Neural crest cell (in vitro differentiated cells): ENCODE results near the gene VIM. TPM values are rescaled to one million over a fixed set of nuclear protein-coding genes. Genes with fewer than 3 reads are reported as not detected.
A peak's percentile ranks its signal among the peaks of the same experiment; 100 is the strongest.
"Not testable (repeated sequence)": the region's sequence is repeated elsewhere in the genome, so short reads cannot be mapped to it uniquely, and the experiment has no call there.

Experiments used
- DNase-seq: peaks from one replicate; pipeline ENCODE4 v3.0.0; 2021; ENCODE audit warnings: low read depth, mixed read lengths, low spot score
- H3K27ac Mint-ChIP-seq: one replicate; pipeline ENCODE4 v1.8.0; 2021; ENCODE audit warnings: mild to moderate bottlenecking, mixed read lengths; ENCODE audit not compliant: unreplicated experiment
- H3K27me3 Mint-ChIP-seq: 2 replicates; pipeline ENCODE4 v1.8.0; 2021; ENCODE audit warnings: low read depth, mild to moderate bottlenecking, mixed read lengths
- H3K36me3 Mint-ChIP-seq: 2 replicates; pipeline ENCODE4 v1.8.0; 2021; ENCODE audit warnings: low read depth, mild to moderate bottlenecking, mixed read lengths
- H3K4me1 Mint-ChIP-seq: 2 replicates; pipeline ENCODE4 v1.8.0; 2021; ENCODE audit warnings: mixed read lengths
- H3K4me3 Mint-ChIP-seq: one replicate; pipeline ENCODE4 v1.8.0; 2021; ENCODE audit warnings: mild to moderate bottlenecking, mixed read lengths
- H3K9me3 Mint-ChIP-seq: 2 replicates; pipeline ENCODE4 v1.8.0; 2021; ENCODE audit warnings: mixed read lengths
- CTCF ChIP-seq: fragments of 200-600 bp; sonication (generic); conservative IDR thresholded peaks from 2 replicates; pipeline ENCODE4 v1.5.0; 2021; ENCODE audit warnings: antibody characterized with exemption, mild to moderate bottlenecking
- total RNA-seq: library from RNA; stranded (reverse); gene quantifications from 2 replicates; pipeline ENCODE4 v1.2.1, GENCODE V29; 2021

Gene VIM
- total RNA-seq, 1 donor from 2014 or later, result 1,786 TPM

DNA sequence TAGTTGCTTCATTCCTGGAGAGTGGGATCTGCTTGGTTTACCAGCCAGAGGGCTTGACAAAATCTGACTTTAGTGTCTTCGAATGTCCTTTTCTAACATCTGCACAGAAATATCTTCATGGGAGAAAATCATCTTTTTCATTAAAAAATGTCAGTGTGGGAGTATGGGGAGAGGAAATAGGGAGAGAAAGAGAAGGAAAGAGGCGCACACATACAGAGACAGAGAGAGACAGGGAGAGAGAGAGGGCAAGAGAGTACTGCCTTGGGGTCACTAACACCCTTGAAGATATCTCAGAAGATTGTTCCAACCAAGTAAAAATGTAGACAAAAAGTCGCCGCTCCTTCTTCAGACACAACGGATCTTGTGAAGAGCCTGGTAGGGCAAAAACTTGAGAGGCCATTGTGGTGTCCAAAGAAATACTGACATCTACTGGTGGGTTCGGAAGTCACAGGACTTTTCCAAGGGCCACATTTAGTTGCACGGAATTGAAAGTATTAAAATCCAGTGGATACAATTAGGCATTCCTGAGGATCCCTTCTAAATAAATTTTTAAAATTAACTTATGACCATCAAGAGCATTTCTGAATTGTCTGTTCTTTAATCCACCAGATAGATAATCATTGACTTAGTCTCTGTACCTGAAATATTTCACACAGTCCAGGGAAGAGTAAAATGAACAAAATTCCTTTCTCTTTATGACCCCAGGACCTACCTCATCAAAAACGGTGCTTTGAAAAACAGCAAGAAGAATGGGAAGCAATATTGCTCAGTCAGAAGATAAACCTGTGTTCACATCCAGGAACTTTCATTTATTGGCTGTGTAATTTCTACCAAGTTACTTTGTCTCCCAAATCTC lies 29.7 kb downstream of the VIM start:
- TF ChIP-seq CTCF, result peak; percentile 91
- Mint-ChIP-seq H3K27ac (peak overlapping the region; percentile 61), H3K36me3 (peaks cover 5% of the 10 kb centered on the region), H3K4me1 (peaks cover 19% of the 10 kb centered on the region), H3K4me3 (peak overlapping the region; percentile 16), H3K9me3 (peaks cover 10% of the 10 kb centered on the region), H3K27me3 (no peaks in the 10 kb centered on the region)
- DNase-seq, result peak; percentile 69

- Mint-ChIP-seq H3K27me3 (no peaks in the 10 kb centered on the region), H3K4me1 (peaks cover 4% of the 10 kb centered on the region), H3K4me3 (no peak overlapping the region), H3K9me3 (peaks cover 17% of the 10 kb centered on the region), H3K27ac (no peak overlapping the region), H3K36me3 (peaks cover 10% of the 10 kb centered on the region)
- no peak for DNase-seq
- TF ChIP-seq CTCF, result no peak
Measured at GRCh38 chr10:17262502-17262901, 34.5 kb downstream of the VIM start.

GRCh38 chr10:17263580-17263979 lies 35.5 kb downstream of the VIM start:
- peaks cover 17% of the 10 kb centered on the region for H3K9me3 Mint-ChIP-seq
- no peaks in the 10 kb centered on the region for H3K4me1 Mint-ChIP-seq
- no peak overlapping the region for H3K4me3 Mint-ChIP-seq
- no peak for DNase-seq
- no peak overlapping the region for H3K27ac Mint-ChIP-seq
- no peaks in the 10 kb centered on the region for H3K27me3 Mint-ChIP-seq
- no peak for TF ChIP-seq CTCF
- peaks cover 10% of the 10 kb centered on the region for H3K36me3 Mint-ChIP-seq

DNA sequence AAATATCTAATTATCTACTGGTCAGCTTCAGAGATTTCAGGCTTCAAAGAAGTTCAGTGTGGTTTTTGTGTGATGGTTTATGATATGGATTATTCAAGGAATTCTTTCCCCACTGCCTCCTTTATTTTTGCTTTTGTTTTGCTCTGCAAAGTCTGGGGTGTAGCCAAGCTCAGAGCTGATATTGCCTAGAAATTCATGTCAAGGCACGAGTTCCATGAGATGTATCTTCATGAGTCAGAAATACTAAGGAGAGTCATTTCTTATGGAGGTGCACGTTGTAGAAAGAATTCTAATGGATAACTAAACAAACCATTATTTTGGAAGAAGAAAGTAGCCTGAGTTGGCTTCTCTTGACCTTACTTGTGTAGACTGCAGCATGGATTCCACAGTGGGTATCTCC lies 37.4 kb downstream of the VIM start:
- Mint-ChIP-seq H3K27ac (no peak overlapping the region), H3K4me3 (no peak overlapping the region), H3K27me3 (no peaks in the 10 kb centered on the region), H3K36me3 (peaks cover 10% of the 10 kb centered on the region), H3K9me3 (peaks cover 15% of the 10 kb centered on the region), H3K4me1 (no peaks in the 10 kb centered on the region)
- DNase-seq, result no peak
- TF ChIP-seq CTCF, result no peak

DNA sequence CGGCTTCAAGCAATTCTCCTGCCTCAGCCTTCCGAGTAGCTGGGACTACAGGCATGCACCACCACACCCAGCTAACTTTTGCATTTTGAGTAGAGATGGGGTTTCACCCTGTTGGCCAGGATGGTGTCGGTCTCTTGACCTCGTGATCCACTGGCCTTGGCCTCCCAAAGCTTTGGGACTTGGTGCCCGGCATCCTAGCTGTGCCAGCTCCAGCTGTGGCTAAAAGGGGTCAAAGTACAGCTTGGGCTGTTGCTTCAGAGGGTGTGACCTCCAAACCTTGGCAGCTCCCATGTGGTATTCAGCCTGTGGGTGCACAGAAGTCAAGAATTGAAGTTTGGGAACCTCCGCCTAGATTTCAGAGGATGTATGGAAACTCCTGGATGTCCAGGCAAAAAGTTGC lies 38.5 kb downstream of the VIM start:
- Mint-ChIP-seq H3K9me3 (peaks cover 15% of the 10 kb centered on the region), H3K36me3 (peaks cover 10% of the 10 kb centered on the region)
- H3K4me3 Mint-ChIP-seq, H3K4me1 Mint-ChIP-seq, DNase-seq, H3K27me3 Mint-ChIP-seq, H3K27ac Mint-ChIP-seq: not testable (repeated sequence)

GRCh38 chr10:17272648-17273047 lies 44.6 kb downstream of the VIM start:
- H3K4me1 Mint-ChIP-seq, result peaks cover 2% of the 10 kb centered on the region
- no peak overlapping the region for H3K27ac Mint-ChIP-seq
- no peak for TF ChIP-seq CTCF
- no peak for DNase-seq
- no peaks in the 10 kb centered on the region for H3K27me3 Mint-ChIP-seq
- peaks cover 2% of the 10 kb centered on the region for H3K9me3 Mint-ChIP-seq
- H3K4me3 Mint-ChIP-seq, result no peak overlapping the region
- no peaks in the 10 kb centered on the region for H3K36me3 Mint-ChIP-seq
